Esophagus muscularis mucosa (tissue), 4 donors: ENCODE results near the gene EMC8. TPM values are rescaled to one million over a fixed set of nuclear protein-coding genes. Genes with fewer than 3 reads are reported as not detected.
"Not testable (repeated sequence)": the region's sequence is repeated elsewhere in the genome, so short reads cannot be mapped to it uniquely, and the experiment has no call there.

Experiments
- DNase-seq: peaks from one replicate; pipeline ENCODE4 v3.0.0-alpha.2; 2017; ENCODE audit errors: extremely low spot score
- H3K27ac ChIP-seq, 4 donors: fragments of 200-600 bp; sonication (generic); replicated peaks in 1 of 4; 1 replicate in 3 of 4; 2 replicates in 1 of 4; pipeline ENCODE4 v1.5.1; 2016 to 2019; ENCODE audit warnings: mild to moderate bottlenecking in 1 of 4
- H3K27me3 ChIP-seq, 4 donors: fragments of 200-600 bp; sonication (generic); one replicate each; pipeline versions ENCODE4 v1.5.1 to v1.6.0; 2016 to 2019
- H3K36me3 ChIP-seq, 4 donors: fragments of 200-600 bp; sonication (generic); one replicate each; pipeline ENCODE4 v1.5.1; 2016 to 2019
- H3K4me1 ChIP-seq, 4 donors: fragments of 200-600 bp; sonication (generic); one replicate each; pipeline ENCODE4 v1.5.1; 2016 to 2019
- H3K4me3 ChIP-seq, 4 donors: fragments of 200-600 bp; sonication (generic); 1 replicate in 2 of 4; 2 replicates in 2 of 4; pipeline ENCODE4 v1.5.1; 2016 to 2019; ENCODE audit warnings: mild to moderate bottlenecking in 4 of 4, moderate library complexity in 1 of 4
- H3K9me3 ChIP-seq, 4 donors: fragments of 200-600 bp; sonication (generic); 1 replicate in 3 of 4; 2 replicates in 1 of 4; pipeline ENCODE4 v1.5.1; 2016 to 2019
- EP300 ChIP-seq: sonication (generic); formaldehyde crosslinking; IDR thresholded peaks from one replicate; pipeline ENCODE4 v1.6.1; 2017; ENCODE audit warnings: antibody characterized with exemption
- POLR2A ChIP-seq: fragments of 450-650 bp; IDR thresholded peaks from one replicate; pipeline ENCODE4 v1.6.1; 2017; ENCODE audit warnings: antibody characterized with exemption, moderate library complexity, mild to moderate bottlenecking, low read depth
- POLR2AphosphoS5 ChIP-seq, 2 donors: sonication (generic); formaldehyde crosslinking; IDR thresholded peaks; one replicate each; pipeline ENCODE4 v1.6.1; 2017; ENCODE audit warnings: antibody characterized with exemption in 2 of 2
- WGBS: methylation state at CpG from one replicate; pipeline ENCODE4 v1.1.5; 2018; 5-methylcytosine and 5-hydroxymethylcytosine counted together
- intact Hi-C: fragments of 100-400 bp; cut with DNase I; formaldehyde crosslinking; loops from one replicate; pipeline ENCODE4 v1.15.1; 2023
- total RNA-seq, 4 donors: library from RNA; depleted of rRNA; stranded (reverse); fragments of >200 nt; gene quantifications; one replicate each; pipeline versions ENCODE4 v1.1.0 to v1.2.1, GENCODE V29; 2016
- TF ChIP-seq, protein P1 (sequence below), 3 experiments: fragments of 200-600 bp in 2 of 3; fragments of 450-650 bp in 1 of 3; sonication (generic) in 2 of 3; IDR thresholded peaks; one replicate each; pipeline ENCODE4 v1.5.1; 2017 to 2019; ENCODE audit warnings: antibody characterized with exemption in 3 of 3, mild to moderate bottlenecking in 2 of 3, moderate library complexity in 1 of 3

EMC8 gene
- total RNA-seq, 4 donors from 2014 or later = 26.0 to 41.3 (median 27.6) TPM

DNA sequence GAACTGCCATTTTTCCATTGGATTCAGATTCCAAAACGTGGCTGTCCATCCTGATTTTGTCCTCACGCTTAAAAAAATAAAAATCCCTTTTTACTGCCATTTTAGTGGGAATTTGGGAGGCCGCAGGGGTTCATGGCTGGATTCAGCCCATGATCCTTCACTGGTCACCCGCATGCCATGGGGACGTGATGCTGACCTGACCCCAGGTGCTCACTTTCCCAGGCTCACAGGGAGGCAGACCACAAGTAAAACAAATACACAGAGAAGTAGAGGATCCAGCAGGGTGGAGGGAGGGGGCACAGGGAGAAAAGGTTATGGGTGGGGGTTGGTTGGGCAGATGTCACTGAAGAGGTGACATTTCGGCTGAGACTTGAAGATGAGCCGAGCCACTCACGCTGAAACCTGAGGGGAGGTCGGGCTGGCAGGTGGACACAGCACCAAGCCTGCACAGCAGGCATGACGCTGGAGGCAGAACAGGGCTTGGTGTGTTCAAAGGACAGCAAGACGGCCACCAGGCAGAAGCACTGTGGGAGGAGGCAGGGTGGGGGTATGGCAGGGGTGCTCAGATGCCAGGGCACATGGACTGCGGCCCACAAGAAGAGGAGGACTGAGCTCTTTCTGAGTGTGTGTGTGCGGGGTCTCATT lies 10.9 kb upstream of the EMC8 start:
- peaks cover 0 to 8% (median 0%) of the 10 kb centered on the region in 4 donors for H3K4me1 ChIP-seq
- WGBS = 90% methylated on average over 13 of the region's 13 CpGs
- DNase-seq = no peak
- H3K9me3 ChIP-seq = no peaks in the 10 kb centered on the region
- H3K27ac ChIP-seq = no peak overlapping the region
- peaks cover 21 to 22% (median 22%) of the 10 kb centered on the region in 4 donors for H3K36me3 ChIP-seq
- intact Hi-C loops = no loop called here
- H3K27me3 ChIP-seq = peaks cover 0 to 22% (median 0%) of the 10 kb centered on the region in 4 donors
- H3K4me3 ChIP-seq = no peak overlapping the region
- TF ChIP-seq POLR2A (no peak), EP300 (no peak), POLR2AphosphoS5 (IDR thresholded peaks at IDR 0.05) (no peak)
- TF ChIP-seq, protein P1, sequence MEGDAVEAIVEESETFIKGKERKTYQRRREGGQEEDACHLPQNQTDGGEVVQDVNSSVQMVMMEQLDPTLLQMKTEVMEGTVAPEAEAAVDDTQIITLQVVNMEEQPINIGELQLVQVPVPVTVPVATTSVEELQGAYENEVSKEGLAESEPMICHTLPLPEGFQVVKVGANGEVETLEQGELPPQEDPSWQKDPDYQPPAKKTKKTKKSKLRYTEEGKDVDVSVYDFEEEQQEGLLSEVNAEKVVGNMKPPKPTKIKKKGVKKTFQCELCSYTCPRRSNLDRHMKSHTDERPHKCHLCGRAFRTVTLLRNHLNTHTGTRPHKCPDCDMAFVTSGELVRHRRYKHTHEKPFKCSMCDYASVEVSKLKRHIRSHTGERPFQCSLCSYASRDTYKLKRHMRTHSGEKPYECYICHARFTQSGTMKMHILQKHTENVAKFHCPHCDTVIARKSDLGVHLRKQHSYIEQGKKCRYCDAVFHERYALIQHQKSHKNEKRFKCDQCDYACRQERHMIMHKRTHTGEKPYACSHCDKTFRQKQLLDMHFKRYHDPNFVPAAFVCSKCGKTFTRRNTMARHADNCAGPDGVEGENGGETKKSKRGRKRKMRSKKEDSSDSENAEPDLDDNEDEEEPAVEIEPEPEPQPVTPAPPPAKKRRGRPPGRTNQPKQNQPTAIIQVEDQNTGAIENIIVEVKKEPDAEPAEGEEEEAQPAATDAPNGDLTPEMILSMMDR (IDR thresholded peaks at IDR 0.05) = no peak

DNA sequence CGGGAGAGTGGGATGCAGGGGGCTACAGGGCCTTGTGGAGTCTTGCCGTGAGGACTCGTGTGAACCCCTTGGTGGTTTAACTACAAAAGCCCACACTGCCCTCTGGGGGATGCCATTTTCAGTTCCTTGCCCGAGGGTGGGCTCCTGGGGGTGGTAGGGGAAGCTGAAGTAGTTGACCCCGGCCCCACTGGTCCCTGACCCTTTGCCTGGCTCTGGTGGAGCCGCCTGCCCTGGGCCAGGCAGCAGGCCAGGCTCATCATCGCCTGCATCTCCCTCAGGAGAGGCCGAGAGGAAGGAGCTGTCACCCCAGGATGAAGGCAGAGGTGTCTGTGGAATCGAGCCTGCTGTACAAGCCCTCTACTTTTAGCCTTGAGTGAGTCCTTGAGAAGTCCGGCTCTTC lies 10.3 kb upstream of the EMC8 start:
- Histone ChIP-seq H3K4me1 (peaks cover 0 to 8% (median 0%) of the 10 kb centered on the region in 4 donors), H3K9me3 (no peaks in the 10 kb centered on the region), H3K27ac (no peak overlapping the region), H3K27me3 (peaks cover 0 to 22% (median 0%) of the 10 kb centered on the region in 4 donors), H3K36me3 (peaks cover 27 to 28% (median 27%) of the 10 kb centered on the region in 4 donors), H3K4me3 (no peak overlapping the region)
- intact Hi-C loops = no loop called here
- TF ChIP-seq POLR2A (no peak), EP300 (no peak), POLR2AphosphoS5 (IDR thresholded peaks at IDR 0.05) (no peak)
- TF ChIP-seq, protein P1 (IDR thresholded peaks at IDR 0.05) = no peak
- DNase-seq = no peak
- WGBS = 73% methylated on average over 8 of the region's 10 CpGs

DNA sequence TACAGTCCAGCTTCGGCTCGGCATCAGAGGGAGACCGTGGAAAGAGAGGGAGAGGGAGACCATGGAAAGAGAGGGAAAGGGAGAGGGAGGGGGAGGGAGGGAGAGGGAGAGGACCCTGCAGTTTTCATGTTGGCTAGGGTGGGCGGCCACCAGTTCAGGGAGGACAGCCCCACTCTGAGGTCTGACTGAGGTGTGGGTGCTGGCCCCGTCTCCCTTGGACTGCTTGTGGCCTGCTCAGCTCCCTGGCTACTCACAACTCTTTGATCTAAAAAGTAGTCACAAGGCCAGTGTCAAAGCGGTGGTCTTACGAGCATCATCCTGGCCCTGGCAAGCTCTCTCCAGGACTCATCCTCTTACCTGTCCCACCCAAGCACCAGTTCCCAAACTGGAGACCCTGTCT lies 9.6 kb upstream of the EMC8 start:
- 94% methylated on average over 7 of the region's 7 CpGs for WGBS
- intact Hi-C loops = no loop called here
- TF ChIP-seq EP300 (no peak), POLR2A (no peak), POLR2AphosphoS5 (IDR thresholded peaks at IDR 0.05) (no peak)
- TF ChIP-seq, protein P1 (IDR thresholded peaks at IDR 0.05) = no peak
- Histone ChIP-seq H3K4me3 (no peak overlapping the region), H3K4me1 (peaks cover 0 to 8% (median 0%) of the 10 kb centered on the region in 4 donors), H3K27ac (no peak overlapping the region), H3K36me3 (peaks cover 27 to 35% (median 33%) of the 10 kb centered on the region in 4 donors), H3K27me3 (peaks cover 0 to 22% (median 0%) of the 10 kb centered on the region in 4 donors), H3K9me3 (no peaks in the 10 kb centered on the region)
- no peak for DNase-seq

DNA sequence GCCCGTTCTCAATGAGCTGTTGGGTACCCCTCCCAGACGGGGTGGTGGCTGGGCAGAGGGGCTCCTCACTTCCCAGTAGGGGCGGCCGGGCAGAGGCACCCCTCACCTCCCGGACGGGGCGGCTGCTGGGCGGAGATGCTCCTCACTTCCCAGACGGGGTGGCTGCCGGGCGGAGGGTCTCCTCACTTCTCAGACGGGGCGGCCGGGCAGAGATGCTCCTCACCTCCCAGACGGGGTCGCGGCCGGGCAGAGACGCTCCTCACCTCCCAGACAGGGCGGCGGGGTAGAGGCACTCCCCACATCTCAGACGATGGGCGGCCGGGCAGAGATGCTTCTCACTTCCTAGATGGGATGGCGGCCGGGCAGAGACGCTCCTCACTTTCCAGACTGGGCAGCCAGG lies 8.8 kb upstream of the EMC8 start:
- intact Hi-C loops, H3K4me3 ChIP-seq, H3K27ac ChIP-seq, H3K4me1 ChIP-seq, H3K9me3 ChIP-seq, DNase-seq: not testable (repeated sequence)
- peaks cover 0 to 22% (median 0%) of the 10 kb centered on the region in 4 donors for H3K27me3 ChIP-seq
- peaks cover 33 to 43% (median 41%) of the 10 kb centered on the region in 4 donors for H3K36me3 ChIP-seq
- WGBS = 90% methylated on average over 7 of the region's 27 CpGs

DNA sequence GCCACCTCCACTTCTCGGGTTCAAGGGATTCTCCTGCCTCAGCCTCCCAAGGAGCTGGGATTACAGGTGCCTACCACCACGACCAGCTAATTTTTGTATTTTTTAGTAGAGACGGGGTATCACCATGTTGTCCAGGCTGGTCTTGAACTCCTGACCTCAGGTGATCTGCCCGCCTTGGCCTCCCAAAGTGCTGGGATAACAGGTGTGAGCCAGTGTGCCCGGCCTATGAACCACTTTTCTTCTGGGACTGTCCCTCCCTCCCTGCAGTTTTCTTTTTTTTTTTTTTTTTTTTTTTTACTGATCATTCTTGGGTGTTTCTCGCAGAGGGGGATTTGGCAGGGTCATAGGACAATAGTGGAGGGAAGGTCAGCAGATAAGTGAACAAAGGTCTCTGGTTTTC lies 8.0 kb upstream of the EMC8 start:
- Histone ChIP-seq H3K4me1 (peaks cover 0 to 15% (median 6%) of the 10 kb centered on the region in 4 donors), H3K36me3 (peaks cover 33 to 51% (median 49%) of the 10 kb centered on the region in 4 donors), H3K27me3 (peaks cover 0 to 20% (median 0%) of the 10 kb centered on the region in 4 donors)
- H3K27ac ChIP-seq, intact Hi-C loops, H3K4me3 ChIP-seq, H3K9me3 ChIP-seq, DNase-seq: not testable (repeated sequence)
- WGBS = 88% methylated on average over 6 of the region's 6 CpGs
